NCI-H2227 (cell line): Measurements from ENCODE around the gene DMAP1.
A peak's percentile ranks its signal among the peaks of the same experiment; 100 is the strongest.

ENCODE experiments used
- DNase-seq: peaks from one replicate; lab custom pipeline; 2025; ENCODE audit not compliant: unreplicated experiment; lab: John Stamatoyannopoulos, UW

DMAP1 gene

GRCh38 chr1:44228218-44228617 lies 14.9 kb downstream of the DMAP1 start:
- DNase-seq = no peak

GRCh38 chr1:44229435-44230167 lies 16.3 kb downstream of the DMAP1 start:
- DNase-seq = no peak

- no peak for DNase-seq
These were observed 17.5 kb downstream of the DMAP1 start for GRCh38 chr1:44230796-44231195.

GRCh38 chr1:44233593-44233992 lies 20.3 kb downstream of the DMAP1 start:
- DNase-seq = no peak

- no peak for DNase-seq
These were observed 22.5 kb downstream of the DMAP1 start for GRCh38 chr1:44235808-44236207.

GRCh38 chr1:44236490-44237272 lies 23.4 kb downstream of the DMAP1 start:
- no peak for DNase-seq

- DNase-seq = peak; percentile 91
These were observed 24.6 kb downstream of the DMAP1 start for GRCh38 chr1:44237721-44238457.

- DNase-seq = no peak
These were observed 25.4 kb downstream of the DMAP1 start for GRCh38 chr1:44238660-44239059.

GRCh38 chr1:44239331-44239960 lies 26.2 kb downstream of the DMAP1 start:
- DNase-seq = peak; percentile 44

GRCh38 chr1:44239961-44240371 lies 26.7 kb downstream of the DMAP1 start:
- DNase-seq = no peak

- DNase-seq = peak; percentile 31
These were observed 27.8 kb downstream of the DMAP1 start for GRCh38 chr1:44240802-44241671.

- DNase-seq = no peak
These were observed 29.5 kb downstream of the DMAP1 start for GRCh38 chr1:44242746-44243145.

- no peak for DNase-seq
These were observed 30.7 kb downstream of the DMAP1 start for GRCh38 chr1:44243782-44244495.

- no peak for DNase-seq
These were observed 31.7 kb downstream of the DMAP1 start for GRCh38 chr1:44244986-44245385.

- DNase-seq = no peak
These were observed 33.5 kb downstream of the DMAP1 start for GRCh38 chr1:44246806-44247205.

- peak; percentile 56 for DNase-seq
These were observed 36.3 kb downstream of the DMAP1 start for GRCh38 chr1:44249543-44249942.

- DNase-seq = no peak
These were observed 37.0 kb downstream of the DMAP1 start for GRCh38 chr1:44250068-44250781.

GRCh38 chr1:44251486-44251885 lies 38.2 kb downstream of the DMAP1 start:
- no peak for DNase-seq
